Raji (cell line): ENCODE data around the gene PIGM.

Source experiments
- POLR2A ChIP-seq: IDR thresholded peaks from 2 replicates; pipeline ENCODE4 v1.6.1; 2011; ENCODE audit warnings: low read depth, low read length, control low read depth; ENCODE audit not compliant: insufficient read depth

The PIGM gene

DNA sequence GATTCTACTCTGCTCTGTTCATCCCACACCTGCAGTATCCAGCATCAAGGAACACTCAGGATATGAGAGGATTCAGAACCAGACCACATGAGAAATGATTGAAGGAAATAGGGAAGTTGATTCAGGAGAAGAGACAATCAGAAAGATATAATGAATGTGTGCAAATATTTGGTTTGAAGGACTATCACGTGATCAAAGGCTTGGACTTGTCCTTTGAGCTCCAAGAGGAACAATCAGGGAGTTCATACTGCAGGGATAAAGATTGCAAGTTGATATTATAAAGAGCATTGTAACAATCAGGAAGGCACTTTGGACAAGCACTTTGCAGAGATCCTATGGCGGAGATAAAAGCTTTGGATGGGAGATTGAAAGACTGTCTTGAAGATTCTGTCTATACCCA is 13.9 kb upstream of the PIGM start:
- TF ChIP-seq POLR2A, result no peak

DNA sequence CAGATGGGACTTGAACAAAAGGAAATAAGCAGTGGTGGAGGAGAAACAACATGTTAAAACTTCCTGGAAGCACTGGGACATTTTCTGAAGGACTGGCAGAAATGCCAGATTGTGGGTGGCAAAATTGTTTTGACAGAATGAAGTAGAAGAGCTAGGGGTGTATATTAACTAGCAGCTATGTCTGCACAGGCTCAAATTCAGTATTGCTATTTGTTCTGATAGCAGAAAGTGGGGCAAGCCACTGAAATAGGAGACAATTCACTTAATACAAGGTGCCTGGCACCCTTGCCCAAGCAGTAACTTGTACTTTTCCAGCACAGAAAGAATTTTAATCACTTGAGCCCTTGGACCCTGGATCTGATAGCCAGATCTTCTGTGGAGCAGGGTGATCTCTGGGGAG is 11.8 kb upstream of the PIGM start:
- no peak for TF ChIP-seq POLR2A

DNA sequence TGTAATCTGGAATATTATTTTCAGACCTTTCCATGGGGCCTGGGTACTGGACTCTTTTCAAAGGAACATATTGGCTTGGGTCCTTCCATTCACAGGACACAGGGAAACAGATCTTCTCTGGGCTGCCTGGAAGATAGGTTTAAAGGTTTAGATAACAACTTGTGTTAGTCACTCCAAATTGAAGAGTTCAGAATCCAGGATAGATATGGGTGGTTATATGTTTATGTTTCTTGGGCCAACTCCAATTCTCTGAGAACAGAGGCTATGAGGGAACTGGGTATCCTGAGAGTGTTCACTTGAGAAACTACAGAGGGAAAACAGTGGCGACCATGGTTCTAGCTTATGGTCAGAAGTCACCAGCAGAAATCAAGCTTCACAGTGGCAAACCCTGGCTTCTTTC is 8.7 kb upstream of the PIGM start:
- TF ChIP-seq POLR2A, result no peak

DNA sequence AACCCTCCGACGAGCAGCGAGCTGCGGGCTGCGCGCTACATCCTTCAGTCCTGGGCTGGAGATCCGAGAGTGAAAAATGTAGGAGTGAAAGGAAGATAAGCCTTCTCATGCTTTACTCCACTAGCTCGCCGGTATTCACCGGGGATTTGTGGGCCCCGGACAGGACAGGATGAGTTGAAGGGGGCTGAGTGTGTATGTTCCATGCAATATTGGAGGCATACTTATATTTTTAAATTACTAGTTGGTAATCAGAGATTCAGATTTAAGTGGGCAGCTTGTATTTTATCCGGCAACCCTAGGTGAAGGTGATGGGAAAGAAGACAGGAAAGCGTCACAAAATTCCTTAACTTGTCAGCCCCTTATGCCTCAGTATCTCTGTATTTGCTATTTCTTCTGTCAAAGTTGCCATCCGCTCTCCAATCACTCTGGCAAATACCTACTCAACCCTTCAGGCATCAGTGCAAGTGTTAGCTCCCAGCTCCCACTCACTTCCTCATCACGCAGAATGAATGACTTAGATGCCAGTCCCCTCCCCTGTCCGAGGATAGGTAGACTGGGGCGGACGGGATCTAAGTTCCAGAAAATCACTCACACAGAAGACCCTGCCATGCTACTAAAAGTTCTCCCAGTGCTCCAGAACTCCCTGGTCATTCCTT is 503 bp upstream of the PIGM start:
- no peak for TF ChIP-seq POLR2A

DNA sequence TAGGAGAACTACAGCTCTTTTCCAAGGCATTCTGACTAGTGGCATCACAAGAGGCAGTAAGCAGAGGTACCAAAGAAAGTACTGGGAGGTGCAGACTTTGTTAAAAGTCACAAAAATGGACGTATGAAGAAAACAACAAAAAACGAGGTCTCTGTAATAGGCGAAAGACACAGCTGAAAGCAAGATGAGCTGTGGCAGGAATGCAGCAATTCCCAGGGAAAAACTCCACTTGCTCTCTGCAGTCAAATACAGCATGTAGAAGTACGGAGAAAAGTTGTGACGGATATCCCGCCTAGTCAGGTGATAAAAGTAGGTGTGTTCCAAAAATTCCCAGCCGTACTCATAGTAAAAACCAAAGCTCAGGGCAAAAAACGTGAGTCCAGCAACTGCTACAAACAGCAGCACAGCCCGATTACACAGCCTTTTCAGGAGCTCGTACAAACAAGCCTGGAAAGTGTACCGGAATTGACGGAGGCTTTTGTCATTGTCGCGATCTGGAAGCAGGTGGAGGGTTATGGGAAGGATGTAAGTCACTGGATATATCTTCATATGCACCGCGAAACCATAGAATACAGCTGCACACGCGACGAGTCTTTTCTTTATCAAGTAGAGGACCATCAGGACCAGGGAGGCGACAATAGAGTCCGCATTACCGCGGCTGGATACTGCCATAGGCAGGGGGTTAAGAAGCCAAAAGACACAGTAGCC is 979 bp downstream of the PIGM start:
- TF ChIP-seq POLR2A, result no peak

DNA sequence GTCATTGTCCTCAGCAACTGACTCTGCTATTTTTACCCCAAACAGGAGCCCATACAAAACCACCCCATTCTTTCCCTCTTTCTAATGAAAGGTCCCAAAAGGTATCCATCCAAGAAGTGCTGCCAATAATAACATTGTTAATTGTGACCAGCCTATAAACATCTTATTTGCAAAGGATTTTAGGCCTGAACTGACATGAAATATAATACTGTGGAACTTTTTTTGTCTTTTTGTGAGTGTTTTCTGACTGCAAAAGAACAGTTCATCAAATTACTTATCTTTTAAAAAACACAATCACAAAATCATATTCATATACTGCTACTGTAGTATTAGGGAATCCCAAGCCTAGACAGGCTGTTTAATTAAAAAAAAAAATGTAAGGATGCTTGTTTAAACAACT is 3.4 kb downstream of the PIGM start:
- TF ChIP-seq POLR2A, result no peak

DNA sequence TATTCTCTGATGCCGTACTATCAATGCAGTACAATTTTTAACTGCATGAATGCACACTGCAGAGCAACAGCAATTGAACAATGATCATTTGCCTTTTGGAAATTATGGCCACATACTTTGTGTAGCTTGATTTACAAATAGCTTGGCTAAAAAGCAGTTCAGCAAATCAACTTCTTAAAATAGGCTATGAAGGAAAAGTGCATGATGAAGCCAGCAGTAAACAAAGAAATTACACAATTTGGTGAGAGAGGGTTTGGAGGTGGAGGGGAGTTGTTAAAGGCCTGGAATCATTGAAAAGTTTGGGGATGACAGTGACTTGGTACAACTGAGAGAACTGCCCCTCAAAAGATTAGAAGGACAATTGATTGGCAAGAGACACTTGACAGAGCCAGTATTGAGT is 6.5 kb downstream of the PIGM start:
- TF ChIP-seq POLR2A, result no peak

DNA sequence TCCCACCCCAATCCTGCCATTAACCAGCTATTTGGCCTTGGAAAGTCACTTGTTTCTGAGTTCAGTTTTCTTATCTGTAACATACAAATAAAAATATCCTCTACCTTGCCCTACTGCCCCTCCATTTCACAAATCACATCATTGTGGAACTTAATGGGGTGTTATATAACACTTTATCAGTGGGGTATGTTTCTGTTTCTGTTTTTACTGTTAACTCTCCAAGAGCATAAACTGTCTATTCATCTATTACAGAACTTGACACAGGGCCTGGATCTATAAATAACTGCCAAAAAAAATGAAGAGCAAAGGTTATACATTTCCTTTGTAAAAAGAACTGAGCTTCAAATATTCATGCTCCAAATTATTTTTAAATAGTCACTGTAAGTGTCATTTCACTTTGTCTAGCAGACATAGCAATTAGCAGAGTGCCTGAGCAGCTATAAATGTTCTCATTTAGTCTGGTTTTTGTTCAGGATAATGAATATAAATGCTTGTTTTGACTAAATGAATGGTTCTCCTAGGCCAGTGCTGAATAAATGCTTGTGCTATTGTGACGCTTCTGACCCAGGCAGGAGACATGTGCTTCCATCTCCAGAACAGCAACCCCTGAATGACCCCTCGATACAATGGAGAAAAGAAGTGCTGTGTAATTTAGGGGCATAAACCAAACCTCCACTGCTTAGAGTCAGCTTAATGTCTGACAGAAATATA is 7.4 kb downstream of the PIGM start:
- no peak for TF ChIP-seq POLR2A

DNA sequence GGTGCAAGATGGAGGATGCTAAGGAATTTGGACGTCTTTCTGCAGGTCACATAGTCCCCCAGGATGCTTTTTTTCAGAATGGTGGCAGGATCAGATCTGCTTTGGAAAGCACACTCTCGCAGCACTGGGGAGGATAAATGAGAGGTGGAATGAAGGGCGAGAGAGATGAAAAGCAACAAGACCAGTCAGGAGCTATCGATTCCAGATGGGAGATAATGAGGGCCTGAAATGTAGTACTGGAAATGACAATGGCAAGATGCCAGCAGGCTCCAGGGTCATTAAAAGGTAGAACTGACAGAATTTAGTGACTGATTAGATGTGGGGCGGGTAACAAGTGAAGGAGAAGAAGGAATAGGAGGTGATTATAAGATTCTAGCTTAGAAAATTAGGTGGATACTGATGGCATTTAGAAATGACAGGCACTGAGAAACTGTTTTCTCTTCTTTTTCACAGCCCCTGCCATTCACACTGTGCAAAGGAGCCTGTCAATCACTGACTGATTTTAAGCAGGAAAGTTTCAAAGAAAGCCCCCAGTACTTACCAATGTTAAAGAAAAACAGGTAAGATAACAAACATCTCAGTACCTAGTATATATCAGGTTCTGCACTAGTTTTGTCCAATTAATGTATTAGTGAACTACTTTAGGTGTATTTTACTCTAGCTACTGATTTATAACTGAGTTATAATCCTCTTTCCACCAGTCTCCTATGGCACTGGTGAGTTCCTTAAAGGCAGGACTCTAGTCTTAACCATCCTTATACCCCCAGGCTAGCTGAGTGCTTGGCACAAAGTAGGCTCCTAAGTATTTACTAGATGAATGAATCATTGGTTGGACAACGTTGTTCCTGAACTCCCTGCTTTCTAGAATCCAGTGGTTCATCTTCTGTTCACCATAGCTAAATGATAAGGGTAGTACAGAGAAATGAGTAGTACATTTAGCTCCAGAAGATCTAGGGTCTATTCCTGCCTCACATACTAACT is 9.2 kb downstream of the PIGM start:
- TF ChIP-seq POLR2A, result no peak

DNA sequence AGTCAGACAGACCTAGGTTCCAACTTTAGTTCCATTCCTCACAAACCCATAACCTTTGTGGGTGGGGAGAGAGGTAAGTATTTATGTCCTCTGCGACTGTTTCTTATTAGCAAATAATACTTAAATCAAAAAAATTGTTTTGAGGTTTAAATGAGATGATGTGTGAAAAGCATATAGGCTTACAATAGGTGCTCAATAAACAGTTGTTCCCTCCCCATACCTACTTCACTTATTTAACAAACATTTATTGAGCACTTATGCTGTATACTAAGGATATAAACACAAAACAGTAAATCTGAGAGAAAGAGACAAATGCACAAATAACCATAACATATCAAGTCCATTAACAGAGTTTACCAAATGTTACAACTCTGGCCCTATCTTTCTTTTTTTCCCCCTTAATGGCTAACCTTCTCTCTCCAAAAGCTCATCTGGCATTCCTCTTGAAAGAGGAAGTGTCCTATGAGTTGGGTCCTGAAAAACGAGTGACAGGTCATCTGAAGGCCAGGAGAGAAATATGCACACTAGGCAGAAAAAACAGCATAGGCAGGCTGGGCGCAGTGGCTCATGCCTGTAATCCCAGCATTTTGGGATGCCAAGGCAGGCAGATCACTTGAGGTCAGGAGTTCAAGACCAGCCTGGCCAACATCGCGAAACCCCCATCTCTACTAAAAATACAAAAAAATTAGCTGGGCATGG is 10.3 kb downstream of the PIGM start:
- TF ChIP-seq POLR2A, result no peak

DNA sequence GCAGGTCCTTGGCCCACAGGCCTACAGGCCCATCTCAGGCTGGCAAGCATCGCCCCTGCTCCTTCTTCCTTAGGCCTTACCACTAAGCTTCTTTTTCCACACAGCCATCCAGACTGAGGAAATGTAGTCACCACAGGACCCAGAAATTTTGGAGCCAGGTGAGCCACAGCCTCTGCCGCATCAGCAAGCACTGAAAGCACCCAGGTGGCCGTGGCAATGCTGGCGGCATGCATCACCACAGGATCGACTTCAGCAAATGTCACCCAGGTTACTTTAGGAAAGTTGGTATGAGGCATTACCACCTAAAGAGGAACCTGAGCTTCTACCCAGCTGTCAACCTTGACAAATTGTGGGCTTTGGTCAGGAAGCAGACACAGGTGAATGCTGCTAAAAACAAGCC is 11.6 kb downstream of the PIGM start:
- no peak for TF ChIP-seq POLR2A

DNA sequence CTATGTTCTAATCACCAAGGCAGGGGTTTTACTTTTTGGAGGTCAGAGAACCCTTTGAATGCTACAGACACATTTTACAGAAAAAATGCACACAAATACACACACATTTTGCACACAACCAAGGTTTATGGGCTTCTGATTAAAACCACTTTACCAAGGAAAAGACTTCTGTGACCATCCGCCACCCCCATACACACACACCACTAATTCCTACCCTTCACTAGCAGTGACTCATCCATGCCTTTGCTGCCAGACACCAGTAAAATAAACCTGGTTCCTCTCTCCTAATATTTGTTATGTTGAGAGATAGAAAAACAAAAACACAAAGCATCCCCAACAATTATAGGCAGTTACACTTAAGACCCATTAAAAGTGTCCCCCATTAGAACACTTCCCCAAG is 12.9 kb downstream of the PIGM start:
- TF ChIP-seq POLR2A, result no peak

DNA sequence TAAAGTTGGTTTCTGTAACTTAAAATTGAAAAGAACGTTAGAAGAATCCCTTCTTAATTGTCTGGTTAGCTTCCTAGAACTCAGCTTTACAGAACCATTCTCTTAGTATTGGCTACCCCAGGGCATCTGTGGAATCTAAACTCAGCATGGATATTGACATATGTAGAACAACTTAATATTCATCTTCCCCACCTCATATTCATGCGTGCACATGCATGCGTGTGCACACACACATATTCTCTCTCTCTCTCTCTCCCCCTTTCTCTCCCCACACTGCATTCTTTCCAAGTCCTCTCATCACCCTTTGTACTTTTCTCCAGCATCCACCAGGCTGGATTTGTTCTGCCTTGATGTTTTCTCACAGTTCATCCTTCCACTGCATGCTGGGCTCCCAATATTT is 13.4 kb downstream of the PIGM start:
- no peak for TF ChIP-seq POLR2A

DNA sequence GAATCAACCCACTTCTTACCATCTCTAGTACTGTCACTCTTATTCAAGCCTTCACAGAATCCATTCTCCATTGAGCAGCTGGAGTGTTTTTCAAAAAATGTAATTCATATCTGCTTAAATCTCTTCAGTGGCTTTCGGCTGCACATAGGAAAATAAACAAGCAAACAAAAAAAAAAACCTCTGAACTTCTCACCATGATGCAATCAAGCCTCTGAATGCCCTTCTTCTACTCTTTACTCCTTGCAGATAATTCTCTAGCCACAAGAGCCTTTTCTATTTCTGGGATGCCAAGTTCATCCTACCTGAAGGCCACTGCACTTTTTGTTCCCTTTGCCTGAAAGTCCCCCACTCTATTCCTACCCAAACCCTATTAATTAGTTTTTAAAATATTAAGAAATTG is 14.2 kb downstream of the PIGM start:
- no peak for TF ChIP-seq POLR2A

DNA sequence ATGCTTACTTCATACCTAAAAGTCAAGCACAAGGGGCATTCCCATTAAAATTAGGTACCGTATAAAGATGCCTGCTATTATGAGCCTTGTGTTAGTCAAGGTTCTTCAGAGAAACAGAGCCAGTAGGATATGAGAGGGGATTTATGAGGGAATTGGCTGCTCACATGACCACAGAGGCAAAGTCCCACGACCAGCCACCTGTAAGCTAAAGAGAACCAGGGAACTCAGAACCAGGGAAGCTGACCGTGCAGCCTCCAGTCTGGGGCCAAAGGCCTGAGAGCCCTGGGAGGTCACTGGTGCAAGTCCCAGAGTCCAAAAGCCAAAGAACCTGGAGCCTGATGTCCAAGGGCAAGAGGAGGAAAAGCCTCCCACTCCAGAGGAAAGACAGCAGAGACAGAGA is 20.0 kb downstream of the PIGM start:
- no peak for TF ChIP-seq POLR2A

DNA sequence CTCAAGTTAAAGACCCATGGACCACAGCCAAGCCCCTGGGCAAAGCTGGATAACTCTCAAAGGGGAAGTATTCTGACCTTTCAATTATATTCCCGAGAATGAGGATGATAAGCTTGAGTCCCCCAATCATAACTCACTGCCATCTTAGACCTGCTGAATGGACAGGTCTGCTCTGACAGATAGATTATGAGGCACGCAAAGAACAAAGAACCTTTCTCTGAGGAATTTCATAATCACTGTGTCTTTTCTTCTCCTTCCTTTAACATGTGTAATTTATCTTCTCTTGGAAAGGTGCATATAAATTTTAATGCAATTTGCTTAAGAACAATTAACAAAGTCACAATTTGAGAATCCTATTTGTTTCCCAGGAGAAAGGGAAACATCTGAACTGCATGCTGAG is 22.0 kb downstream of the PIGM start:
- no peak for TF ChIP-seq POLR2A
